K562 (cell line): ENCODE measurements around the gene LDLR. TPM values are rescaled to one million over a fixed set of nuclear protein-coding genes. Genes with fewer than 3 reads are reported as not detected.

Experiments used
- ARID1B ChIP-seq: fragments of 450-650 bp; IDR thresholded peaks from 2 replicates; pipeline ENCODE4 v1.6.1; 2016; ENCODE audit warnings: antibody characterized with exemption, mild to moderate bottlenecking, inconsistent platforms
- ARNT ChIP-seq, 2 experiments: fragments of 450-650 bp; IDR thresholded peaks; 2 replicates each; pipeline ENCODE4 v1.6.1; 2016; ENCODE audit warnings: mild to moderate bottlenecking in 1 of 2
- ATF7 ChIP-seq: fragments of 450-650 bp; IDR thresholded peaks from 2 replicates; pipeline ENCODE4 v1.7.1; 2014; ENCODE audit warnings: mild to moderate bottlenecking, moderate library complexity
- C11orf30 ChIP-seq: fragments of 450-650 bp; IDR thresholded peaks from 2 replicates; pipeline ENCODE4 v1.6.1; 2016; ENCODE audit warnings: low read depth, mild to moderate bottlenecking
- CREM ChIP-seq: IDR thresholded peaks from 2 replicates; pipeline ENCODE4 v1.6.1; 2014; ENCODE audit warnings: antibody characterized with exemption, low read depth
- FOSL1 ChIP-seq: fragments of 200-800 bp; sonication (Bioruptor generic); conservative IDR thresholded peaks from 2 replicates; pipeline ENCODE4 v1.6.1; 2016; ENCODE audit warnings: missing genetic modification characterization, missing compliant biosample characterization
- GABPA ChIP-seq: fragments of 200-800 bp; sonication (Bioruptor generic); conservative IDR thresholded peaks from 2 replicates; pipeline ENCODE4 v1.6.1; 2016; ENCODE audit warnings: low read depth, missing genetic modification characterization, missing compliant biosample characterization
- LCOR ChIP-seq: sonication (generic); formaldehyde crosslinking; IDR thresholded peaks from 2 replicates; pipeline ENCODE4 v1.8.0; 2022; ENCODE audit warnings: mild to moderate bottlenecking, missing genetic modification reagents
- MAFG ChIP-seq: fragments of 450-650 bp; conservative IDR thresholded peaks from 2 replicates; pipeline ENCODE4 v1.6.1; 2016; ENCODE audit warnings: missing genetic modification characterization, missing compliant biosample characterization
- MNT ChIP-seq, 2 experiments: fragments of 450-650 bp; conservative IDR thresholded peaks; 2 replicates each; pipeline ENCODE4 v1.6.1; 2017; ENCODE audit warnings: mild to moderate bottlenecking in 2 of 2, moderate library complexity in 2 of 2
- NONO ChIP-seq, 2 experiments: fragments of 200-400 bp in 1 of 2; fragments of 450-650 bp in 1 of 2; formaldehyde crosslinking in 1 of 2; IDR thresholded peaks; 2 replicates each; pipeline ENCODE4 v1.6.1; 2017; ENCODE audit warnings: low read depth in 2 of 2, mild to moderate bottlenecking in 2 of 2, moderate library complexity in 2 of 2, low read length in 1 of 2
- POLR2A ChIP-seq: fragments of 450-650 bp; conservative IDR thresholded peaks from 2 replicates; pipeline ENCODE4 v1.6.1; 2016
- POLR2H ChIP-seq: IDR thresholded peaks from 2 replicates; pipeline ENCODE4 v1.6.1; 2016; ENCODE audit warnings: missing genetic modification characterization, low read depth, mild to moderate bottlenecking, control low read depth, missing compliant biosample characterization, moderate library complexity
- RBFOX2 ChIP-seq: fragments of 200-400 bp; formaldehyde crosslinking; IDR thresholded peaks from 2 replicates; pipeline ENCODE4 v1.6.1; 2017; ENCODE audit warnings: low read depth, mild to moderate bottlenecking, low read length, moderate library complexity
- SAP30 ChIP-seq: fragments of 200-600 bp; sonication (generic); IDR thresholded peaks from 2 replicates; pipeline ENCODE4 v1.6.1; 2012; ENCODE audit warnings: borderline replicate concordance, low read depth, mild to moderate bottlenecking, moderate library complexity, low read length, control low read depth, inconsistent platforms; ENCODE audit not compliant: insufficient read depth, poor library complexity, severe bottlenecking
- TEAD4 ChIP-seq, 2 experiments: sonication (generic) in 1 of 2; formaldehyde crosslinking in 1 of 2; IDR thresholded peaks; 2 replicates each; pipeline versions ENCODE4 v1.6.1 to v1.8.0; 2012 to 2022; ENCODE audit warnings: borderline replicate concordance in 1 of 2, inconsistent platforms in 1 of 2, low read length in 1 of 2, mild to moderate bottlenecking in 1 of 2, missing genetic modification reagents in 1 of 2
- ZNF197 ChIP-seq: fragments of 200-800 bp; sonication (Bioruptor generic); IDR thresholded peaks from 2 replicates; pipeline ENCODE4 v1.6.1; 2016; ENCODE audit warnings: low read depth, missing genetic modification characterization, missing compliant biosample characterization
- ZNF41 ChIP-seq: fragments of 250-450 bp; sonication (Bioruptor Pico); conservative IDR thresholded peaks from 2 replicates; pipeline ENCODE4 v1.4.0; 2020; ENCODE audit warnings: mild to moderate bottlenecking
- ZNF668 ChIP-seq: fragments of 250-450 bp; sonication (Bioruptor Pico); IDR thresholded peaks from 2 replicates; pipeline ENCODE4 v1.8.0; 2022; ENCODE audit warnings: mild to moderate bottlenecking, inconsistent platforms
- polyA plus RNA-seq, 8 experiments: library from polyadenylated mRNA; depleted of rRNA in 4 of 8; stranded (reverse) in 5 of 8; unstranded in 3 of 8; fragments of >200 nt; fragmentation: Nextera tagmentation in 2 of 8; fragmentation: Illumina TruSeq in 1 of 8; extraction: Ambion mirVana in 2 of 8; extraction: Trizol in 1 of 8; gene quantifications; 2 replicates each; pipeline versions ENCODE4 v1.2.1 to v1.2.3, GENCODE V29; 2011 to 2014; ENCODE audit warnings: inconsistent platforms in 1 of 8, missing spikeins in 1 of 8
- total RNA-seq, 7 experiments: library from RNA; depleted of rRNA in 6 of 7; stranded (reverse); fragments of >200 nt in 6 of 7; fragmentation: Illumina TruSeq in 2 of 7; extraction: Trizol in 2 of 7; gene quantifications; 2 replicates each; pipeline versions ENCODE4 v1.2.1 to v1.2.3, GENCODE V29; 2011 to 2021; ENCODE audit warnings: low replicate concordance in 1 of 7
- TF ChIP-seq, protein P1 (sequence below): fragments of 250-450 bp; sonication (Bioruptor Pico); IDR thresholded peaks from 2 replicates; pipeline ENCODE4 v1.5.0; 2020; ENCODE audit warnings: mild to moderate bottlenecking
- TF ChIP-seq, protein P2 (sequence below), 2 experiments: fragments of 450-650 bp; IDR thresholded peaks; 2 replicates each; pipeline ENCODE4 v1.6.1; 2018; ENCODE audit warnings: mild to moderate bottlenecking in 2 of 2, low read depth in 1 of 2; ENCODE audit not compliant: partially characterized antibody in 2 of 2

LDLR gene
- total and polyA plus RNA-seq, 9 of the 15 experiments (the other 6 are each of a cell fraction or from before 2014, with no cell fraction given) = 19.9 to 114 (median 56.3) TPM

- peak; percentile 36; the same call in 1 of the 2 replicates for TF ChIP-seq C11orf30
- TF ChIP-seq ATF7 = 0 out of 2 replicates have a peak, but pooled peaks have one; percentile 27
- peak; percentile 45 to 72; a peak in 2 of 4 replicates for TF ChIP-seq MNT (conservative IDR thresholded peaks at IDR 0.05)
- TF ChIP-seq ZNF41 (CRISPR knock-in tag) = peak; percentile 24; the same call in 1 of the 2 replicates
- peak; percentile 65 for TF ChIP-seq RBFOX2
- TF ChIP-seq POLR2A = peak; percentile 59
- 0 out of 4 replicates have a peak, but pooled peaks of 1 of the 2 experiments have one; percentile 14 for TF ChIP-seq ARNT (IDR thresholded peaks at IDR 0.05)
- 0 out of 4 replicates have a peak, but pooled peaks of 1 of the 2 experiments have one; percentile 9 for TF ChIP-seq NONO (IDR thresholded peaks at IDR 0.05; ENCODE audit: low read depth in 2 of 2, low read length in 1 of 2)
- peak; percentile 62 for TF ChIP-seq SAP30
- peak; percentile 43 for TF ChIP-seq CREM
- TF ChIP-seq POLR2H (tag) = peak; percentile 59
- TF ChIP-seq FOSL1 (tag) = peak; percentile 92
- TF ChIP-seq GABPA (tag) = peak; percentile 48; the same call in 1 of the 2 replicates
- TF ChIP-seq ZNF668 (CRISPR knock-in tag) = no peak
- TF ChIP-seq ARID1B = peak; percentile 43; the same call in 1 of the 2 replicates
- no peak for TF ChIP-seq MAFG (tag)
- TF ChIP-seq, protein P1, sequence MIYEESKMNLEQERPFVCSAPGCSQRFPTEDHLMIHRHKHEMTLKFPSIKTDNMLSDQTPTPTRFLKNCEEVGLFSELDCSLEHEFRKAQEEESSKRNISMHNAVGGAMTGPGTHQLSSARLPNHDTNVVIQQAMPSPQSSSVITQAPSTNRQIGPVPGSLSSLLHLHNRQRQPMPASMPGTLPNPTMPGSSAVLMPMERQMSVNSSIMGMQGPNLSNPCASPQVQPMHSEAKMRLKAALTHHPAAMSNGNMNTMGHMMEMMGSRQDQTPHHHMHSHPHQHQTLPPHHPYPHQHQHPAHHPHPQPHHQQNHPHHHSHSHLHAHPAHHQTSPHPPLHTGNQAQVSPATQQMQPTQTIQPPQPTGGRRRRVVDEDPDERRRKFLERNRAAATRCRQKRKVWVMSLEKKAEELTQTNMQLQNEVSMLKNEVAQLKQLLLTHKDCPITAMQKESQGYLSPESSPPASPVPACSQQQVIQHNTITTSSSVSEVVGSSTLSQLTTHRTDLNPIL (CRISPR knock-in tag) = no peak
- peak; percentile 57; the same call in 1 of the 2 replicates for TF ChIP-seq TEAD4 (IDR thresholded peaks at IDR 0.05; ENCODE audit: low read length)
- no peak for TF ChIP-seq TEAD4 (CRISPR knock-in tag; IDR thresholded peaks at IDR 0.05; ENCODE audit: borderline replicate concordance)
- TF ChIP-seq LCOR (CRISPR knock-in tag) = no peak
- TF ChIP-seq, protein P2, sequence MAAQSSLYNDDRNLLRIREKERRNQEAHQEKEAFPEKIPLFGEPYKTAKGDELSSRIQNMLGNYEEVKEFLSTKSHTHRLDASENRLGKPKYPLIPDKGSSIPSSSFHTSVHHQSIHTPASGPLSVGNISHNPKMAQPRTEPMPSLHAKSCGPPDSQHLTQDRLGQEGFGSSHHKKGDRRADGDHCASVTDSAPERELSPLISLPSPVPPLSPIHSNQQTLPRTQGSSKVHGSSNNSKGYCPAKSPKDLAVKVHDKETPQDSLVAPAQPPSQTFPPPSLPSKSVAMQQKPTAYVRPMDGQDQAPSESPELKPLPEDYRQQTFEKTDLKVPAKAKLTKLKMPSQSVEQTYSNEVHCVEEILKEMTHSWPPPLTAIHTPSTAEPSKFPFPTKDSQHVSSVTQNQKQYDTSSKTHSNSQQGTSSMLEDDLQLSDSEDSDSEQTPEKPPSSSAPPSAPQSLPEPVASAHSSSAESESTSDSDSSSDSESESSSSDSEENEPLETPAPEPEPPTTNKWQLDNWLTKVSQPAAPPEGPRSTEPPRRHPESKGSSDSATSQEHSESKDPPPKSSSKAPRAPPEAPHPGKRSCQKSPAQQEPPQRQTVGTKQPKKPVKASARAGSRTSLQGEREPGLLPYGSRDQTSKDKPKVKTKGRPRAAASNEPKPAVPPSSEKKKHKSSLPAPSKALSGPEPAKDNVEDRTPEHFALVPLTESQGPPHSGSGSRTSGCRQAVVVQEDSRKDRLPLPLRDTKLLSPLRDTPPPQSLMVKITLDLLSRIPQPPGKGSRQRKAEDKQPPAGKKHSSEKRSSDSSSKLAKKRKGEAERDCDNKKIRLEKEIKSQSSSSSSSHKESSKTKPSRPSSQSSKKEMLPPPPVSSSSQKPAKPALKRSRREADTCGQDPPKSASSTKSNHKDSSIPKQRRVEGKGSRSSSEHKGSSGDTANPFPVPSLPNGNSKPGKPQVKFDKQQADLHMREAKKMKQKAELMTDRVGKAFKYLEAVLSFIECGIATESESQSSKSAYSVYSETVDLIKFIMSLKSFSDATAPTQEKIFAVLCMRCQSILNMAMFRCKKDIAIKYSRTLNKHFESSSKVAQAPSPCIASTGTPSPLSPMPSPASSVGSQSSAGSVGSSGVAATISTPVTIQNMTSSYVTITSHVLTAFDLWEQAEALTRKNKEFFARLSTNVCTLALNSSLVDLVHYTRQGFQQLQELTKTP (IDR thresholded peaks at IDR 0.05; ENCODE audit: low read depth in 1 of 2, partially characterized antibody in 2 of 2) = peak in 1 of 2 experiments; percentile 61
- no peak for TF ChIP-seq ZNF197 (CRISPR knock-in tag)
These were observed 2.5 kb downstream of the LDLR start (continued) for GRCh38 chr19:11091703-11092153.
